Activated gamma-delta T cell treated with anti-CD3 and anti-CD28 coated beads, Interleukin-2, amount 50 U/mL, for 16 hours (primary cell): ENCODE data around the gene OR10H2.
"Not testable (repeated sequence)": the region's sequence is repeated elsewhere in the genome, so short reads cannot be mapped to it uniquely, and the experiment has no call there.

ENCODE experiments used
- DNase-seq: peaks from one replicate; pipeline ENCODE4 v3.0.0-alpha.2; 2020; ENCODE audit warnings: low read depth

The OR10H2 gene

GRCh38 chr19:15769586-15769985 is 41.8 kb downstream of the OR10H2 start:
- DNase-seq = no peak

GRCh38 chr19:15774159-15774558 is 46.3 kb downstream of the OR10H2 start:
- not testable (repeated sequence) for DNase-seq

GRCh38 chr19:15775249-15775648 is 47.4 kb downstream of the OR10H2 start:
- DNase-seq = no peak

DNA sequence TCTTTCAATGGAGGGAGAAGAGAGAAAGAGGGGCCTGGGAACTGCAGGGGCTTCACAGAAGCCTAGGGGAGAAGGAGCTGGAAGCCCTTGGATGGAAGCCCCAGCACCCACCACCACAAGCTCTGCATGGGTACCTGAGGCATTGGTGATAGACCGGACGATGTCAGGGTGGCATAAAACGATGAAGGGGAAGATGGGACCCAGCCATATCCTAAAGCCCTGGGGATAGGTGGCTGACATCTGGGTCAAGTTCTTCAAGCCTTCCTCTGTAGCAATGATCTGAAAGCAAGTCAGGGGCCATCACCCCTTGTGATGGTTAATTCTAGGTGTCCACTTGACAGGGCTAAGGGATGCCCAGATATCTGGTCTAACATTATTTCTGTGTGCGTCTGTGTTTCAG is 48.4 kb downstream of the OR10H2 start:
- no peak for DNase-seq

- DNase-seq = no peak
Observed at GRCh38 chr19:15776991-15777970, 49.5 kb downstream of the OR10H2 start.
